ENCODE results near the gene MYO1G.
A peak's percentile ranks its signal among the peaks of the same experiment; 100 is the strongest.

MYO1G gene

DNA sequence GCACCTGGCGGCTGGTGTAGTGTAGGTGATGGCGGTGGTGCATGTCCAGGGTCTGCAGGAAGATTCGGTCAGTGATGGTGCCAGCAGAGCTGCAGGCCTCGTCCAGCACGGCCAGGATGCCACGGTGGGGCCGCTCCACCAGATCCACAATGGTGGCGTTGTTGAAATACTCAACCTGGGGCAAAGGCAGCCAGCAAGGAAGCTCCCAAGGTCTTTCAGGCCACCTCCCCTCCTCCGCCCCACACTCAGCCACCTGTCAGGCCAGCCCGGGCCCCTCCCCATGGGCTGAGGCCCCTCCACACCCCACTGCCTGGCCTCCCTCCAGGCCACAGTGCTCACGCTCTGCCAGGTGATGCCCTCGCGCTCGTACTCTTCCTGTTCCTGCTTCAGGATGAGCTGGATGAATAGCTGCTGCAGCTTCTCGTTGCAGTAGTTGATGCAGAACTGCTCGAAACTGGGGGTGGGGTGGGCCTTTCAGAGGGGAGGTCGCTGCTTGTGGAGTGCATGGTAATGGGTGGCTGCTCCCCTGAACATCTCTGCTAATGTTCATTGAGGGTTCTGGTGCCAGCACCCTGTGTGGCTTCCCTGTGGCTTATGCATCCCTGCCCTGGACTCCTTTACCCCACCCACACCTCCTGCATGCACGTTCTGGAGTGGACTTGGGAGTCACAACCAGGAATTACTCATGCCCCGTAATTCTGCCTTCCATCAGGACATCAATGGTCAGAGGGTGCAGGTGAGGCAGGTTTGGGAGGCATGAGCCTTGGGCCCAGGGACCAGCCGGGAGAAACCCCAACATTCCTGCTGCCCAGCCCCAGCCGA lies 8.9 kb downstream of the MYO1G start:
- DNase-seq (ENCODE audit: insufficient read length): no peak

DNA sequence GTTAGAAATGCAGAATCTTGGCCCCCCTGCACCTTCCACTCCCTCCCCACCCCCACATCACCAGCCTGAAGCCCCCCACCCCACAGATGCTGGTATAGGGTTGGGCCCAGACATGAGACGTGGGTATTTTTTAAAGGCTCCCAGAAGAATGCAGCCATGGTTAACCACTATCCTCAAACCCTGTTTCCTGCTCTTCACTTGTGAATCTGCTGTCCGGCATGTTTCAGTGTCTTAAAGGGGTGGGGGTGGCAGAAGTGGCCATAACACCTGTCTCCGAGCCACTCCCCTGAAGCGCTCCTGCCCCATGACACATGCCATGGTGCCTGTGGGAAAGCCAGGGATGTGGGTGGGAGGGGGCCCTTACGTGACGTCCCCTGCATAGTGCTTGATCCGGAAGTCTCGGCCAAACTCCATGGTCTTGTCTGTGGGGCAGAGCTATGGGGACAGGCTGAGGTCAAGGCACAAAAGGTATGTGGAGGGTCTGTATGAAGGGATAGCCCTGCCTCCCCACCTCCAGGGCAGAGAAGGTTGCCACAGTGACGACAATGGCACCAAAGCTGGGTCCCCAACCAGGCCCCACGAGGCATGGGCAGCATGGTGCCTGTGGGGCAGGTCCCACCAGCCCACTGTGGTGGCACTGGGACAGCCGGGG lies 9.6 kb downstream of the MYO1G start:
- TF ChIP-seq POLR2A (IDR thresholded peaks at IDR 0.05; ENCODE audit: low read depth, low read length): 0 out of 2 replicates have a peak, but pooled peaks have one; percentile 41
- TF ChIP-seq POLR2AphosphoS5 (IDR thresholded peaks at IDR 0.05; ENCODE audit: low read depth, low read length): no peak; the same call in 1 of the 2 replicates
- TF ChIP-seq TAF1 (IDR thresholded peaks at IDR 0.05; ENCODE audit: borderline replicate concordance, low read depth, low read length): no peak
- FAIRE-seq: no peak

More for the DNA sequence above, 8.9 kb downstream of the MYO1G start:
- no peak for FAIRE-seq
- peak; percentile 47; the same call in 1 of the 2 replicates for TF ChIP-seq POLR2A (IDR thresholded peaks at IDR 0.05; ENCODE audit: low read depth, low read length)
- TF ChIP-seq POLR2AphosphoS5 (IDR thresholded peaks at IDR 0.05; ENCODE audit: low read depth, low read length): peak; percentile 66
- TF ChIP-seq TAF1 (IDR thresholded peaks at IDR 0.05; ENCODE audit: borderline replicate concordance, low read depth, low read length): no peak

DNA sequence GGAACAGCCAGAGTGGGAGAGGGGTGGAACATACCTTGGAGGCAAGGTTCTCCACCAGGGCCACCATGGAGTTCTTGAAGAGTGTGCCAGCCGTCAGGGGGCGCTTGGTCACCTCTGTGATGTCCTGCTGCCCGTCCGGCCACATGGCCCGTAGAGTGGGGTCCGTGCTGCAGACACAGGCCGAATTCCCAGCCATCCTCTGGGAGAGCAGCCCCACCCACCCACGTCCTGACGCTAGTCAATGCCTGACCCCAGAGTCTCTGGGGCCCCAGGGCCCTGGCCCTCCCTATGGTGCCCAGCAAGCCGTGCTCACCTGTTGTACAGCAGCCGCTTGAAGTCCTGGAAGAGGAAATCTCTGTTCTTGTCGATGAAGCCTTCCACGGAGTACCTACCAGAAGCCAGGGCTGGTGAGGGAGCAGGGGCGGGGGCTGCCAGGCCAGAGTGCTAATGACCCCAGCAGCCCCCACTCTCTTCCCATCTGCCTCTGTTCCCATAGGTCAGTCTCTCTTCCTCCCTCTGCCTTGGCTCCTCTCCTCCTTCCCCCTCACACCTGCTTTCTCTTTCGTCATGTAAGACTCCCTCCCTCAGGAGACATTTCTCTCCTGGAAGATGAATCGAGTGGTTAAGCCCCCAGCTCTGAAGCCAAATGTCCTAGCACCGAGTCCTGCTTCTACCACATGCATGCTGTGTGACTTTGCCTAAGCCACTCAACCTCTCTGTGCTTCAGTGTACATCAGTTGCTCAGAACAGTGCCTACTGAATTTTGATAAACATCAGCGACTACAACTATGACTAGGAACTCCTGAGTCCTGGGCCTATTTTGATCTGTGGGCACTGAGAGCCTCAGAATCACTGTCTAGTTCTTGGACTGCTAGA lies 11.0 kb downstream of the MYO1G start:
- DNase-seq (ENCODE audit: insufficient read length) (no peak), FAIRE-seq (no peak)
- TF ChIP-seq POLR2A (IDR thresholded peaks at IDR 0.05; ENCODE audit: low read depth, low read length): peak; percentile 54
- no peak; the same call in 1 of the 2 replicates for TF ChIP-seq POLR2AphosphoS5 (IDR thresholded peaks at IDR 0.05; ENCODE audit: low read depth, low read length)
- no peak for TF ChIP-seq TAF1 (IDR thresholded peaks at IDR 0.05; ENCODE audit: borderline replicate concordance, low read depth, low read length)

More for the DNA sequence above, 9.6 kb downstream of the MYO1G start:
- DNase-seq (ENCODE audit: insufficient read length): no peak

DNA sequence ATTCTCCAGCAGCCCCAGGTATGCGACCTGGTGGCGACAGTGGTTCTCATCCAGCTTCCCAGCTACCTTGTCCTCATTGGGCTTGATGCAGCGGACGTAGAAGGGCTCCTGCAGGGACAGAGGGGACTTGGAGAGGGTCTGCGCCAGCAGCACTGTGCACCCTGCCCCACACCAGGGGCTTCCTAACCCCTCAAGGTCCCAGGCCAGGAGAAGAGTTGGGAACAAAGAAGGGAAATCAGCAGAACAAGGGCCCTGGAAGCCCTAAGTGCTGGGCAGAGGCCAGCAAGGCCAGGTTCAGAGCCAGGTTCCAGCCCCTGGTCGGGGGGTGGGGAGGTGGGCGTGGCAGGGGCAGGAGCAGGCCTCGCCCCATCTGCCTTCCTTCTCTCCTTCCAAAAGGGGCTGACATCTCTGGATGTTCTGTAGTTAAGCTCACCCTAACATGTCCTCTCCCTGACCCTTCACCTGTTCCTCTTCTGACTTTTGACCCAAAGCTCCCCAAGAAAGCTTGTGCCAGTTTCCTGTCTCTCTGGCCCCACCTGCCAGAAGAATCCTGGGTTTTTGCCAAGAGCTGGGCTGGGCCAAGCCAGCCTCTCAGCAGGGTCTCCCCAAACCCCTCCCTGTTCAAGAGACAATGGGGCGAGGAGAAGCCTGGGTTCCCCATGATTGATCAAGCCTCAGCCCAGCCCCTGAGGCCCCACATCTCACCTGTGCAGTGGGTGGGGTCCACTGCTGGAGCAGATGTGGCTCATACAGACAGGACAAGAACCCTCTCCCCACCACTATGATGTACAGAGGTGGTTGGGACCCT lies 11.9 kb downstream of the MYO1G start:
- no peak for FAIRE-seq
- TF ChIP-seq POLR2A (IDR thresholded peaks at IDR 0.05; ENCODE audit: low read depth, low read length) (no peak), TAF1 (IDR thresholded peaks at IDR 0.05; ENCODE audit: borderline replicate concordance, low read depth, low read length) (no peak), POLR2AphosphoS5 (IDR thresholded peaks at IDR 0.05; ENCODE audit: low read depth, low read length) (0 out of 2 replicates have a peak, but pooled peaks have one; percentile 6)
- no peak for DNase-seq (ENCODE audit: insufficient read length)

DNA sequence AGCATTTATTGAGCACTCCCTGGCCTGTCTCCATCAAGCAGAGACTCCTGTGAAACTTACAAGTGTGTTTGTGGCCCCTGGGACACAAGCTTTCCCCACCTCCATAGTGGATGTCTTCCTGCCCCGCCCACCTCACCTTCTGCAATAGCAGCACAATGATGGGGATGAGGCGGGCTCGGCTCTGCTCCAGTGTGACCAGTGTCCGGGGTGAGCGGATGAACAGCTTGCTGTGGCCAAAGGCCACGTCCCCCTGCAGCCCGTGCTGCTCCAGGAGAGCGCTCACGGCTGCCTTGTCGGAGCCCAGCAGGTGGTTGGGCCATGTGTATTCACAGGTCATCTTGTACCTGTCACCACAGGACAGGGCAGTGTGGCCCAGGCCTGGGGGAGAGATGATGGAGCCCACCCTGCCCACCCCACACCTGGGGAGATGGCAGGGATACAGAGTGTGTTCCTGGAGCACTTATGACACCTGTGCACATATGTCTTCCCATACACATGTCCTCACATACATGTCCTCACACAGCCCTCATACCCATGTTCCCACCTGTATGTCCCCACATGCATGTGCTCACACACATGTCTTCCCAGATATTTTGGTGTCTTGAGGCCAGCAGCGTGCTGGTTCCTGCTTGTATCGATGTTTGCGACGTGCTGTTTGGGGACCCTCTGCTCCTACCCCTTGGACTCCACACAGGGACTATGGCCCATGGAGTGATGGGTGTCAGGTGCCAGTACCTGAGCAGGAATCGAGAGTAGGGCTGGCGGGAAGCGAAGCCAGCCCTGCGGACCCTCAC lies 12.7 kb downstream of the MYO1G start:
- FAIRE-seq: no peak
- no peak for DNase-seq (ENCODE audit: insufficient read length)
- 0 out of 2 replicates have a peak, but pooled peaks have one; percentile 51 for TF ChIP-seq POLR2AphosphoS5 (IDR thresholded peaks at IDR 0.05; ENCODE audit: low read depth, low read length)
- peak; percentile 57; the same call in 1 of the 2 replicates for TF ChIP-seq POLR2A (IDR thresholded peaks at IDR 0.05; ENCODE audit: low read depth, low read length)
- TF ChIP-seq TAF1 (IDR thresholded peaks at IDR 0.05; ENCODE audit: borderline replicate concordance, low read depth, low read length): no peak

DNA sequence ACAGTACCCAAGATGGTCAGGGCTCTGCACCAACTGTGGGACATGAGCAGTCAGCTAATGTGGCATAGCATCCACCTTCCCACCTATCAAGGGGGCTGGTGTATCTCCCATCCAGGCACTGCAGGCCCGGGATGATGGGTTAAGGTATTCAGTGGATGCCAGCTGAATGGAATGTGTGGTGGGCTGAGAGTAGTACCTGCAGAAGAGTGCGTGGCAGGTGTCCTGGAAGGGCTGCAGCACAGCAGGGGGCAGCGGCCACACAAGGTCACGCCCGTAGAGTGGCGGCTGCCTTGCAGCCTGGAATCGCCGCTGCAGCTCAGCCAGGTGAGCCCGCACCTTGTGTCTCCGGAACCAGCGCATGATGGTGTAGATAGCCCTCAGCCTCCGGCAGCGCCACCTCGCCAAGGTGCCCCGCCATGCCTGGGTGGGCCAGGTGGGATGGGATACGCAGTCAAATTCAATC lies 13.3 kb downstream of the MYO1G start:
- FAIRE-seq: no peak
- no peak for DNase-seq (ENCODE audit: insufficient read length)

DNA sequence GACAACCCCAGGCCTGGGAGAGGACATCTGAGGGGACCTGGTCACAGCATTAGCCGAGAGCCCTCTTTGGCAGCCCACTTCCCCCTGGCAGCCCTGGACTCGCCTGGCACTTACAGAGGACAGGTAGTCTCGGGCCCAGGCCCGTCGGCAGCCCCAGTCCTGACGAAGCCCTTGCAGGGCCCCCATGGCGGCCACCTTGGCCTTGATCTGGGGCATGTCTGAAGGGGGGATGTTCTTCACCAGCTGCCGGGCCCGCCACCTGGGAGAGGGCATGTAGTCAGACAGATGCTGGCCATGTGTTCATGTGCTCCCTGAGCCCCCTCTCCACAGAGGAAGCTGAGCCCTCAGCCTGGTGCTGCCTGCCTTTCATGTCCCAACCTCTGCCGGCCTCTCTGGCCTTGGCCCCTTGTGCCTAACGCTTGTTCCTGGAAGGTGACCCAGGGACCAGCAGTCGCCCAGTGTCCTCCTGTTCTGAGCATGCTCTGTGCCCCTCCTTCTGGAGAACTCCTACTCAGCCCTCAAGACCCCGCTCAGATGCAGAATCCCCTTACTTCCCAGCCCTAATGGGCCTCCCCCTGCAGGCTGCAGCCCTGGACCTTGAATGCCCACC lies 13.9 kb downstream of the MYO1G start:
- TF ChIP-seq TAF1 (IDR thresholded peaks at IDR 0.05; ENCODE audit: borderline replicate concordance, low read depth, low read length) (no peak), POLR2AphosphoS5 (IDR thresholded peaks at IDR 0.05; ENCODE audit: low read depth, low read length) (peak; percentile 13; the same call in 1 of the 2 replicates), POLR2A (IDR thresholded peaks at IDR 0.05; ENCODE audit: low read depth, low read length) (peak; percentile 52; the same call in 1 of the 2 replicates)
- DNase-seq (ENCODE audit: insufficient read length): no peak
- no peak for FAIRE-seq

More for the DNA sequence above, 13.3 kb downstream of the MYO1G start:
- TF ChIP-seq POLR2AphosphoS5 (IDR thresholded peaks at IDR 0.05; ENCODE audit: low read depth, low read length) (no peak; the same call in 1 of the 2 replicates), POLR2A (IDR thresholded peaks at IDR 0.05; ENCODE audit: low read depth, low read length) (no peak; the same call in 1 of the 2 replicates), TAF1 (IDR thresholded peaks at IDR 0.05; ENCODE audit: borderline replicate concordance, low read depth, low read length) (no peak)

DNA sequence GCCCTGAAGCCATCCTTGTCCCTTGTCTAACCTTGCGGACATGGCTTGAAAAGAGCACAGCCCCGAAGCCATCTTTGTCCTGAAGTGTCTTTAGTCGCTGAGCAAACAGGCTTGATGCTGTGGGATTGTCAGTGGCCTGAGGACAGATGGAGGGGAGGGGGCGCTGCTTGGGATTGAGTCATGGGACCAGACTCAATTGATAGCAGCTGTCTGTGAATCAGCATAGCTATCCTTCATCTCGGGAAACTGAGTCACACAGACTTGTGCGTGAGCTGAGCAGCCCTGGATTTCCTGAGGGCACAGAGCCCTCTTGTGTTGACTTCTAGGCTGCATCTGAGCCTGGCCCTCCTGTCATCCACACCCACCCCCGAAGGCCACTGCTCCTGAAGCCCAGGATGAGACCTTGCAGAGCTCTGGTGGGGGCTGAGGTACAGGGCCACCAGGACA lies 14.4 kb downstream of the MYO1G start:
- TF ChIP-seq POLR2A (IDR thresholded peaks at IDR 0.05; ENCODE audit: low read depth, low read length) (no peak; the same call in 1 of the 2 replicates), TAF1 (IDR thresholded peaks at IDR 0.05; ENCODE audit: borderline replicate concordance, low read depth, low read length) (no peak), POLR2AphosphoS5 (IDR thresholded peaks at IDR 0.05; ENCODE audit: low read depth, low read length) (peak; percentile 70)
- no peak for FAIRE-seq
- no peak for DNase-seq (ENCODE audit: insufficient read length)
